WTC11 (cell line): ENCODE data around the gene CACNB4.

ENCODE experiments used
- MYBL2 ChIP-seq: sonication (generic); formaldehyde crosslinking; IDR thresholded peaks from 2 replicates; pipeline ENCODE4 v1.8.1; 2023; ENCODE audit warnings: mild to moderate bottlenecking, moderate library complexity, missing genetic modification reagents
- RELA ChIP-seq: sonication (generic); formaldehyde crosslinking; IDR thresholded peaks from 2 replicates; pipeline ENCODE4 v1.8.1; 2022; ENCODE audit warnings: missing genetic modification reagents, mild to moderate bottlenecking, borderline replicate concordance
- TF ChIP-seq, protein P1 (sequence below): fragments of 200-600 bp; IDR thresholded peaks from 2 replicates; pipeline ENCODE4 v1.8.0; 2022; ENCODE audit warnings: antibody characterized with exemption

DNA sequence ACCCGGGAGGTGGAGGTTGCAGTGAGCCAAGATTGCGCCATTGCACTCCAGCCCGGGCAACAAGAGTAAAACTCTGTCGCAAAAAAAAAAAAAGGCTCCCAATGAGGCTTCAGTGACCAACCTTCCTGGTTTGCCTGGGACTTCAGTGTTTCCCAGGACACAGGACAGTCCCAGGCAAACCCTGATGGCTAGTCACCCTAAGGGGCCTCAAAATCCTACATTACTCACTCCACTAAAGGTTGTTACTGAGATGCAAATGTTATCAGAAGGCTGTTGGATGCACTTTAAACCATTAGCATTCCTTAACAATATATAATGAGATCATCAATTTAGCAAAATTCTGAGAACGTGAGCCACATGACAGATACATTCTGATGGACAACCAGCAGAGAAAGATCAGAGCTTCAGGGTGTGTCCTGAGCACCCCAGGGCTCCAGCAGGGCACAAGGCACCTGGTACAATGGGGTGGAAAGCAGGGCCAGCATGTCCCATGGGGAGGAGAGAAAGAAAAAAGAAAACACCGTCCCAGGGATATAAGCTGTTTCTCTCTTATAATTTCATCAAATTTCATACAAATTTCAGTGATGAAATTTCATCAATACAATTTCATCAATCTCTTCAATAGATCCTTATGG, 152.5 kb downstream of the CACNB4 start:
- TF ChIP-seq RELA (CRISPR knock-in tag) = no peak
- TF ChIP-seq, protein P1, sequence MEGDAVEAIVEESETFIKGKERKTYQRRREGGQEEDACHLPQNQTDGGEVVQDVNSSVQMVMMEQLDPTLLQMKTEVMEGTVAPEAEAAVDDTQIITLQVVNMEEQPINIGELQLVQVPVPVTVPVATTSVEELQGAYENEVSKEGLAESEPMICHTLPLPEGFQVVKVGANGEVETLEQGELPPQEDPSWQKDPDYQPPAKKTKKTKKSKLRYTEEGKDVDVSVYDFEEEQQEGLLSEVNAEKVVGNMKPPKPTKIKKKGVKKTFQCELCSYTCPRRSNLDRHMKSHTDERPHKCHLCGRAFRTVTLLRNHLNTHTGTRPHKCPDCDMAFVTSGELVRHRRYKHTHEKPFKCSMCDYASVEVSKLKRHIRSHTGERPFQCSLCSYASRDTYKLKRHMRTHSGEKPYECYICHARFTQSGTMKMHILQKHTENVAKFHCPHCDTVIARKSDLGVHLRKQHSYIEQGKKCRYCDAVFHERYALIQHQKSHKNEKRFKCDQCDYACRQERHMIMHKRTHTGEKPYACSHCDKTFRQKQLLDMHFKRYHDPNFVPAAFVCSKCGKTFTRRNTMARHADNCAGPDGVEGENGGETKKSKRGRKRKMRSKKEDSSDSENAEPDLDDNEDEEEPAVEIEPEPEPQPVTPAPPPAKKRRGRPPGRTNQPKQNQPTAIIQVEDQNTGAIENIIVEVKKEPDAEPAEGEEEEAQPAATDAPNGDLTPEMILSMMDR = no peak
- TF ChIP-seq MYBL2 (CRISPR knock-in tag) = no peak
